Cardiac muscle cell (in vitro differentiated cells and primary cell): ENCODE data around the gene TEKT5. TPM values are rescaled to one million over a fixed set of nuclear protein-coding genes. Genes with fewer than 3 reads are reported as not detected.

Source experiments
- DNase-seq, 2 donors: peaks; one replicate each; pipeline versions ENCODE4 v3.0.0 to v3.0.0-alpha.2; 2010 to 2017; ENCODE audit warnings: low read depth in 1 of 2, low spot score in 1 of 2
- H3K27ac ChIP-seq: fragments of 200-600 bp; sonication (generic); 2 replicates; pipeline ENCODE4 v1.5.1; 2016
- H3K27me3 ChIP-seq: fragments of 200-600 bp; sonication (generic); 2 replicates; pipeline ENCODE4 v1.6.0; 2016; ENCODE audit warnings: control low read depth
- H3K36me3 ChIP-seq: fragments of 200-600 bp; sonication (generic); 2 replicates; pipeline ENCODE4 v1.5.1; 2016; ENCODE audit warnings: control low read depth
- H3K4me1 ChIP-seq: fragments of 200-600 bp; sonication (generic); 2 replicates; pipeline ENCODE4 v1.8.1; 2017; ENCODE audit warnings: low read depth, mild to moderate bottlenecking, mixed run types
- H3K4me3 ChIP-seq: fragments of 200-600 bp; sonication (generic); 2 replicates; pipeline ENCODE4 v1.5.1; 2016; ENCODE audit warnings: mild to moderate bottlenecking
- H3K9me3 ChIP-seq: fragments of 200-600 bp; sonication (generic); 2 replicates; pipeline ENCODE4 v1.5.1; 2017; ENCODE audit warnings: low read depth, mild to moderate bottlenecking, control low read depth
- polyA plus RNA-seq: library from polyadenylated mRNA; unstranded; fragments of >200 nt; fragmentation: Nextera tagmentation; extraction: Ambion mirVana; gene quantifications from 2 replicates; pipeline ENCODE4 v1.2.1, GENCODE V29; 2016
- total RNA-seq: library from RNA; depleted of rRNA; stranded (reverse); fragments of >200 nt; gene quantifications from 2 replicates; pipeline ENCODE4 v1.2.3, GENCODE V29; 2016
- TF ChIP-seq, protein P1 (sequence below): IDR thresholded peaks from 2 replicates; pipeline ENCODE4 v1.5.1; 2012; ENCODE audit warnings: low read depth, mild to moderate bottlenecking, low read length

The TEKT5 gene
- total and polyA plus RNA-seq, 2 experiments from 2014 or later: 0.48 TPM

DNA sequence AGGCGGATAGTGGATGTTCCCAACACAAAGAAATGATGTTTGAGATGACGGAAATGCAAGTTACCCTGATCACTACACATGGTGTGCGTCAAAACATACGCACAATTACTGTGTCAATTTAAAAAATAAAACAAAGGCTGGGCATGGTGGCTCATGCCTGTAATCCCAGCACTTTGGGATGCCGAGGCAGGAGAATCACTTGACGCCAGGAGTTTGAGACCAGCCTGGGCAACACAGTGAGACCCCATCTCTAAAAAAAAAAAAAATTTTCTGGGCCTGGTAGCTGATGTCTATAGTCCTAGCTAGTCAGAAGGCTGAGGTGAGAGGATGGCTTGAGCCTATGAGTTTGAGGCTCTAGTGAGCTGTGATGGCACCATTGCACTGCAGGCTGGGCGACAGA, 51.8 kb downstream of the TEKT5 start:
- H3K27ac ChIP-seq: peak overlapping the region; percentile 89

DNA sequence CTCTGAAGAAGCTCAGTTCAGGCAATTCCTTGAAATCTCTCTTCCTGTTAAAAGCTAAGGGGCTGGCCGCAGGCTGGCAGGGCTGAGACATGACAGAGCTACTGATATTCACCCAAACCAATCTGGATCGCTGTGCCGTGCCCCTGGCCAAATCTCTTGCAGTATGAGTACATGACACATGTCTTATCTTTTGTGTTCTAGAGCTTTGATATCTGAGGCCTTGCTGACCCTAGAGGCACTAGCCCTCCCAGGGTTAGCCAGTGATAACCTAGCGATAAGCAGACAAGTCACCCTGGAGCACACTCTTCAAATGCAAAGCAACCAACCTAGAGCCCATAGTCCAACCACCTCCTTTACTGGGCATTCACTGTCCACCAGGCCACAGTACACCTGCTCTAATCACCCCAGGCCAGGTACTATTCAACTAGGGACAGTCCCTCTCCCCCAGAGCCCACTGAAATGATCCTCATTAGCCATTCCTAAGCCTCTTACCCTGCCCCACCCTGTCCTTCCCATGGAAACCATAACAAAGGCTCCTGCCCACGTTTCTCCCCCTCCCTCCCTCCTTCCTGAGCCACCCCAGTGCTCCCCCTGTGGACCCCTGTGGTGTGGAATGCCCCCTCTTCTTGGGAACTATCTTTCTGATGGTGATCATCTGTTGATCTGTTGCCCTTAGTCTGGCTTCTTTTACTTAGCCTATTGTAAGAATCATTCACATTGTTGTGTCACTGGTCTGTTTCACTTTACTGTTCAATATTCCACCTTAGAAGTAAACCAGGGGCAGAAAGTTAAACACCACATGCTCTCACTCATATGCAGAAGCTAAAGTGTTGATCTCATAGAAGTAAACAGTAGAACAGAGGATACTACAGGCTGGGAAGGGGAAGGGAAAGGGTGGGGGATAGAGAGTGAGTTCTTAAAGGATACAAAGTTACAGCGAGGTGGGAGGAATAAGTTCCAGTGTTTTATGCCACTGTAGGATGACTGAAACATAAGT, 52.5 kb downstream of the TEKT5 start:
- H3K27ac ChIP-seq: peak overlapping the region; percentile 89
- TF ChIP-seq, protein P1, sequence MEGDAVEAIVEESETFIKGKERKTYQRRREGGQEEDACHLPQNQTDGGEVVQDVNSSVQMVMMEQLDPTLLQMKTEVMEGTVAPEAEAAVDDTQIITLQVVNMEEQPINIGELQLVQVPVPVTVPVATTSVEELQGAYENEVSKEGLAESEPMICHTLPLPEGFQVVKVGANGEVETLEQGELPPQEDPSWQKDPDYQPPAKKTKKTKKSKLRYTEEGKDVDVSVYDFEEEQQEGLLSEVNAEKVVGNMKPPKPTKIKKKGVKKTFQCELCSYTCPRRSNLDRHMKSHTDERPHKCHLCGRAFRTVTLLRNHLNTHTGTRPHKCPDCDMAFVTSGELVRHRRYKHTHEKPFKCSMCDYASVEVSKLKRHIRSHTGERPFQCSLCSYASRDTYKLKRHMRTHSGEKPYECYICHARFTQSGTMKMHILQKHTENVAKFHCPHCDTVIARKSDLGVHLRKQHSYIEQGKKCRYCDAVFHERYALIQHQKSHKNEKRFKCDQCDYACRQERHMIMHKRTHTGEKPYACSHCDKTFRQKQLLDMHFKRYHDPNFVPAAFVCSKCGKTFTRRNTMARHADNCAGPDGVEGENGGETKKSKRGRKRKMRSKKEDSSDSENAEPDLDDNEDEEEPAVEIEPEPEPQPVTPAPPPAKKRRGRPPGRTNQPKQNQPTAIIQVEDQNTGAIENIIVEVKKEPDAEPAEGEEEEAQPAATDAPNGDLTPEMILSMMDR: no peak
- DNase-seq: peak in 1 of 2 donors; percentile 38
- H3K27me3 ChIP-seq: no peaks in the 10 kb centered on the region
- no peak overlapping the region for H3K4me3 ChIP-seq
- H3K36me3 ChIP-seq: no peaks in the 10 kb centered on the region
- H3K9me3 ChIP-seq: no peaks in the 10 kb centered on the region
- H3K4me1 ChIP-seq: peaks cover 15% of the 10 kb centered on the region

More for the DNA sequence above, 51.8 kb downstream of the TEKT5 start:
- Histone ChIP-seq H3K36me3 (no peaks in the 10 kb centered on the region), H3K27me3 (no peaks in the 10 kb centered on the region), H3K4me1 (peaks cover 15% of the 10 kb centered on the region), H3K9me3 (no peaks in the 10 kb centered on the region), H3K4me3 (no peak overlapping the region)
- no peak for DNase-seq
- TF ChIP-seq, protein P1: no peak

DNA sequence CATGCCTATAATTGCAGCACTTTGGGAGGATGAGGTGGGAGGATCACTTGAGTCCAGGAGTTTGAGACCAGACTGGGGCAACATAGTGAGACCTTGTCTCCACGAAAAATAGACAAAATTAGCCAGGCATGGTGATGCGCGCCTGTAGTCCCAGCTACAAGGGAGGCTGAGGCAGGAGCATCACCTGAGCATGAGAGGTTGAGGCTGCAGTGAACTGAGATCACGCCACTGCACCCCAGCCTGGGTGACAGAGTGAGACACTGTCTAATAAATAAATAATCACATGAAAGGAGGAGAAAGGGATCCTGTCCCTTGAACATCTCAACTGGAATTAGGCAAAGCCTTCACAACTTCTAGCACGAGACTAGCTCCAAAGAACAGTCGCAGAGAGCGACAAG, 53.2 kb downstream of the TEKT5 start:
- peak overlapping the region; percentile 89 for H3K27ac ChIP-seq
- TF ChIP-seq, protein P1: no peak

DNA sequence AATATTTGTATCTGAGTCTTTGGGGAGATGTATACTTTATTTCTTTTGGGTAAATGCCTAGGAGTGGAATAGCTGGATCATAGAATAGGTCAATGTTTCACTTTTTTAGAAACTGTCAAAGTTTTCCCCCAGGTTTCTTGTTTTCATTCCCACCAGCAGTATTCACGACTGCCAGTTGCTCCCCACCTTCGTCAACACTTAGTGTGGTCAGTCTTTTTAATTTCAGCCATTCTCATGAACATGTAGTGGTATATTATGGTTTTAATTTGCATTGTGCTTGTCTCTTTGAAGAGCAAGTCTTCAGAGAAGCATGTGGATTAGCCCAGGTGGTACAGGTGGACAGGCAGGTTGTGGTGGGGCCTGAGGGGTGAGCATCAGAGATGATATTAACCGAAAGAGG, 53.8 kb downstream of the TEKT5 start:
- no peak overlapping the region for H3K4me3 ChIP-seq
- no peak for DNase-seq
- no peaks in the 10 kb centered on the region for H3K36me3 ChIP-seq
- peaks cover 15% of the 10 kb centered on the region for H3K4me1 ChIP-seq
- no peaks in the 10 kb centered on the region for H3K27me3 ChIP-seq
- peak overlapping the region; percentile 89 for H3K27ac ChIP-seq
- H3K9me3 ChIP-seq: no peaks in the 10 kb centered on the region
- TF ChIP-seq, protein P1: no peak

More for the DNA sequence above, 53.2 kb downstream of the TEKT5 start:
- Histone ChIP-seq H3K27me3 (no peaks in the 10 kb centered on the region), H3K4me1 (peaks cover 15% of the 10 kb centered on the region), H3K9me3 (no peaks in the 10 kb centered on the region), H3K4me3 (no peak overlapping the region), H3K36me3 (no peaks in the 10 kb centered on the region)
- no peak for DNase-seq

DNA sequence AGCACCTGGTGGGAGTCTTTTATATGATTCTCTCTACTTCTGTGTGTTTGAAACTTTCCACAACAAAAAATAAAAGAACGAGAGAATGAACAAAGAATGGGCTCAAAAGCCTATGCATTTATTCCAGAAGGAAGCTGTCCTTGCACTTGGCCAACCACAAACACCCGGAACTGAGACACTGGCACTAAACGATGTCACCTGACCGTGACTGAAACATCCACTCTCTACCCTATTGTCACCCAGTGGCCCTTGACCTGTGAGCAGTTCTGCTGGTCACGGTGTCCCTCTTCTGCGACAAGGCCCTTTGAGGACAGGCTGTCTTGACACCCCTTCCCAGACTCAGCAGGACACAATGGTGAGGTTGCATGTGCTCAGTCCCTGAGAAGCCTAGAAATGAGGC, 56.6 kb downstream of the TEKT5 start:
- DNase-seq: no peak
- Histone ChIP-seq H3K27me3 (no peaks in the 10 kb centered on the region), H3K4me3 (no peak overlapping the region), H3K4me1 (peaks cover 15% of the 10 kb centered on the region), H3K36me3 (no peaks in the 10 kb centered on the region), H3K27ac (no peak overlapping the region), H3K9me3 (no peaks in the 10 kb centered on the region)
- TF ChIP-seq, protein P1: no peak
